Progenitor cell of endocrine pancreas (in vitro differentiated cells): ENCODE measurements around the gene ZXDC. TPM values are rescaled to one million over a fixed set of nuclear protein-coding genes. Genes with fewer than 3 reads are reported as not detected.

Experiments used
- DNase-seq: peaks from one replicate; pipeline ENCODE4 v3.0.0; 2021; ENCODE audit warnings: low spot score; ENCODE audit not compliant: unreplicated experiment
- H3K27ac Mint-ChIP-seq: 2 replicates; pipeline ENCODE4 v1.8.0; 2021; ENCODE audit warnings: mild to moderate bottlenecking, moderate library complexity, mixed read lengths
- H3K27me3 Mint-ChIP-seq: 2 replicates; pipeline ENCODE4 v1.8.0; 2021; ENCODE audit warnings: mixed read lengths
- H3K36me3 Mint-ChIP-seq: 2 replicates; pipeline ENCODE4 v1.8.0; 2022; ENCODE audit warnings: mixed read lengths; ENCODE audit not compliant: insufficient read depth
- H3K4me1 Mint-ChIP-seq: 2 replicates; pipeline ENCODE4 v1.8.0; 2021; ENCODE audit warnings: low read depth, mixed read lengths
- H3K4me3 Mint-ChIP-seq: 2 replicates; pipeline ENCODE4 v1.8.0; 2021; ENCODE audit warnings: low read depth, mild to moderate bottlenecking, moderate library complexity, mixed read lengths
- H3K9me3 Mint-ChIP-seq: 2 replicates; pipeline ENCODE4 v1.8.0; 2021; ENCODE audit warnings: low read depth, mixed read lengths
- total RNA-seq: library from RNA; stranded (reverse); gene quantifications from 2 replicates; pipeline ENCODE4 v1.2.1, GENCODE V29; 2021
- TF ChIP-seq, protein P1 (sequence below): fragments of 200-600 bp; sonication (generic); IDR thresholded peaks from one replicate; pipeline ENCODE4 v1.5.0; 2021; ENCODE audit warnings: antibody characterized with exemption, mild to moderate bottlenecking; ENCODE audit not compliant: unreplicated experiment

Gene ZXDC
- total RNA-seq, 1 donor from 2014 or later: 40.5 TPM

DNA sequence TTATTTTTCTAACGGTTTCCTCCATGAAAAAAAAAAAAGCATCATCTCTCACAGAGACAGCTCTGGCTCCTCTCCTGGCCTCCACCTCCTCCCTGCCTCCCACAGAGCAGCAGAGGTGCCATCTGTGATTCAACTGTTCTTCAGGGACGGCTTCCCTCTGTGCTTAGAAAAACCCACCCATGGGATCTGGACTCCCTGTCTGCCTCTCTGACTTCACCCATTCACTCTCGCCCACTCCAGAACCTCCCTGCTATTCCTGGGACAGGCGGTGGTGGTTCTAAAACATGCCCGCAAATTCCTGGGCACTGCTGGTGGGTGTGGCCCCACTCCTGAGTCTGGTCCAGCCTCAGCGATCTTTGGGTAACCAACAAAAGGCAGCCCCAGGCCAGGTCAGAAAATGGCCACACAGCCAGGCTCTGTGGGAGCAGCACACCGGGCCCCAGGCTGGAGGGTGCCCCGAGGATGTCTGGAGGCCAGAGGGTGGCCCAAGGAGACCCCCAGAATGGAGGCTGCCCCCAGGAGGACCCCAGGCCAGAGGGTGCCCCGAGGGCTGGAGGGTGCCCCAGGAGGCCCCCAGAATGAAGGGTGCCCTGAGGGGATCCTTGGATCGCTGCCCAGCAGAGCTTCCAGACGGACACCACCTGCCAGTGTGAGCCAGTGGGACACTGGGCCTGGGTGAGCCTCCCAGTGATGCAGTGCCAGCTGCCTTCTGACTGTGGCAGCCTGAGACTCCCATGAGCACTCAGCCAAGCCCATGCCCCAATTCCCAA is 45.6 kb upstream of the ZXDC start:
- peaks cover 32% of the 10 kb centered on the region for H3K27me3 Mint-ChIP-seq
- H3K27ac Mint-ChIP-seq: no peak overlapping the region
- no peaks in the 10 kb centered on the region for H3K9me3 Mint-ChIP-seq
- no peak overlapping the region for H3K4me3 Mint-ChIP-seq
- H3K36me3 Mint-ChIP-seq: no peaks in the 10 kb centered on the region
- TF ChIP-seq, protein P1, sequence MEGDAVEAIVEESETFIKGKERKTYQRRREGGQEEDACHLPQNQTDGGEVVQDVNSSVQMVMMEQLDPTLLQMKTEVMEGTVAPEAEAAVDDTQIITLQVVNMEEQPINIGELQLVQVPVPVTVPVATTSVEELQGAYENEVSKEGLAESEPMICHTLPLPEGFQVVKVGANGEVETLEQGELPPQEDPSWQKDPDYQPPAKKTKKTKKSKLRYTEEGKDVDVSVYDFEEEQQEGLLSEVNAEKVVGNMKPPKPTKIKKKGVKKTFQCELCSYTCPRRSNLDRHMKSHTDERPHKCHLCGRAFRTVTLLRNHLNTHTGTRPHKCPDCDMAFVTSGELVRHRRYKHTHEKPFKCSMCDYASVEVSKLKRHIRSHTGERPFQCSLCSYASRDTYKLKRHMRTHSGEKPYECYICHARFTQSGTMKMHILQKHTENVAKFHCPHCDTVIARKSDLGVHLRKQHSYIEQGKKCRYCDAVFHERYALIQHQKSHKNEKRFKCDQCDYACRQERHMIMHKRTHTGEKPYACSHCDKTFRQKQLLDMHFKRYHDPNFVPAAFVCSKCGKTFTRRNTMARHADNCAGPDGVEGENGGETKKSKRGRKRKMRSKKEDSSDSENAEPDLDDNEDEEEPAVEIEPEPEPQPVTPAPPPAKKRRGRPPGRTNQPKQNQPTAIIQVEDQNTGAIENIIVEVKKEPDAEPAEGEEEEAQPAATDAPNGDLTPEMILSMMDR: no peak
- no peaks in the 10 kb centered on the region for H3K4me1 Mint-ChIP-seq
- no peak for DNase-seq

DNA sequence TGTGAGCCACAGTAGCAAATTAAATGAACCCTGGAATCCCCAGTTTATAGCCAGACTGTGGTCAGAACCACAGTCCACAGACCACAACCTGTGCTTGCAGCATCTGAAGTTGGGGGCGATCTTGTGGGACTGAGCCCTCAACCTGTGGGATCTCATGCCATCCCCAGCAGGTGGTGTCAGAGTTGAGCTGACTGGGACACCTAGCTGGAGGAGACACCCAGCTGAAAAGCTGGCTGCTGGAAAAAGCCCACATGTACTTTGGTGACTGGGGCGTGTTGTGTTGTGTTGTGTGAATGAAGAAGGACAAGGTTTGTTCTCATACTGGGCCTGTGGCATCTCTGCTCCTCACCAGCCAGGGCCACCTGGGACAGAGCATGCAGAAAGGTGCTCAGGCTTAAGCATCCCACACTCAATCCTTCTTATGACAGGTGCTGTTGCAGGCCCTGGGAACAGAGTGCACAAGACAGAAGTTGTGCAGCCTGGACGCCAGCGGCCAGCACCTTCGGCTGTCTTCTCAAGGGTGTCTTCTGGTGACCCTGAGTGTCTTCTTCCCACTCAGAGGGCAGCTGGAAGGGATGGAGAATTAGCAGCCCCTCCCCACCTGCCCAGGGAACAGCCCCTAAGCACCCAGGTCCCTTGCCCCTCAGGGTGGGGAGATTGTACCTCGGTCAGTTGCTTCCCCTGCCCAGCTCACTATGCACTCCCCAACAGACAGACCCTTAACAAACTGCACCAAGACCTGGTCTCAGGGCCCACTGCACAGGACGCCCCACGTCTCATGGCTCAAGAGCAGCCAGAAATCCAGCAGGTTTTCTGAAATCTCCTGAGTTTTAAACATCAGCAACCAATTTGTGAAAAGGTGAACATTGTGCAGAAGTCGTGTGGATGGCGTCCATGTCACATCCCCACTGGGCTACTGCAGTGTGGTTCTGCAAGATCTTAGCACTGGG is 44.1 kb upstream of the ZXDC start:
- Mint-ChIP-seq H3K27ac (no peak overlapping the region), H3K4me1 (no peaks in the 10 kb centered on the region), H3K4me3 (no peak overlapping the region), H3K27me3 (peaks cover 19% of the 10 kb centered on the region), H3K9me3 (no peaks in the 10 kb centered on the region), H3K36me3 (no peaks in the 10 kb centered on the region)
- DNase-seq: no peak
- TF ChIP-seq, protein P1: no peak

DNA sequence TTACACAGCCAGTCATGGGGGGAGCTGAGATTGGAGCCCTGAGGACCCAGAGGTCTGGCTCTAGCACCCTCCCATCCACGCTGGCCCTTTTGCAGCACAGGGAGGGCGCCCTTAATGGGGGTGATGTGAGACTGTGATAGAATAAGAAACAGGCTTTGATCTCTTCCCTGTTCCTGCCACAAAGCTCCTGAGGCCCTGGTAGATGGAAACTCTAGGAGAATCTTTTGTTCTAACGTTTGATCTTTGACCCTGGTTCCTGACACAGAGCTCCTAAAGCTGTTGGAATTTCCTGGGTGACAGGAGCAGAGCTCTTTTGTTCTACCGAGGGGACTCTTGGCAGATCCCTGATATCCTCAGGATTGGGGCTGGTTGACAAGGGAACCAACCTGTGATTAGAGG is 43.1 kb upstream of the ZXDC start:
- H3K4me1 Mint-ChIP-seq: no peaks in the 10 kb centered on the region
- H3K9me3 Mint-ChIP-seq: no peaks in the 10 kb centered on the region
- no peak for DNase-seq
- H3K27ac Mint-ChIP-seq: no peak overlapping the region
- peaks cover 23% of the 10 kb centered on the region for H3K27me3 Mint-ChIP-seq
- H3K4me3 Mint-ChIP-seq: no peak overlapping the region
- TF ChIP-seq, protein P1: no peak
- no peaks in the 10 kb centered on the region for H3K36me3 Mint-ChIP-seq

DNA sequence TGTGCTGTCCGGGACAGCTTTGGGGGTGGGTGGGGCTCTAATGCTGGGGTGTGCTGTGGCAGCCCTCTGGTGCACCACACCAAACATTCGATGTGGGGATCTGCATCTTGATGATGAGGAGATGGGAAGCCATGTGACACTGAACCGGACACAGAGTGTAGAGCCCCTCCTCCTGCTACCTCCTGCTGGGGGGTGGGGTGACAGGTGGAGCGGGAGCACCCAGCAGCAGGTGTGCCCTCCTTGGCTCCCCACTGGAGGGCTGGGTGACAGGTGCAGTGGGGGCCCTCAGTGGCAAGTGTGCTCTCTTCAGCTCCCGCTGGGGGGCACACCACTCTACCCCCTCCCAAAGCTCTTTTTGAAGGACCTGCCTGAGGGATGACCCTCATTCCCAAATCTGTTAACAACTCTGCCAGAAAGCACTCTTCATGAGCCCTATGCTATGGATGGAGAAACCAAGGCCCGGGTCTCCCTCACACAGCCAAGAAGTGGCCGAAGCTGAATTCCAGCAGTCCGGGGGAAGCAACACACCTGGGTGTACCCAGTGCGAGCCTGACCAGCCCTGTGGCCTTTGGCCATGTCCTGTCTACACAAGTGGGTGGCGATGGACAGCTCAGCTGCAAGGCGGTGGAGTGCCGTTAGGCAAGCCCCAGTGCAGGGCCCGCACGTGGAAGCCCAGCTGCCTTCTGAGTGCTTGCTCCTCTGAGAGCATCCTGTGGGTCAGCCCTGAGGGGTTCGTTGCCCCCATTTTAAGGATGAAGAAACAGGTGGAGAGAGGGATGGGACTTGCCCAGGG is 42.5 kb upstream of the ZXDC start:
- TF ChIP-seq, protein P1: no peak
- Mint-ChIP-seq H3K36me3 (no peaks in the 10 kb centered on the region), H3K9me3 (no peaks in the 10 kb centered on the region), H3K4me1 (no peaks in the 10 kb centered on the region), H3K27me3 (peaks cover 19% of the 10 kb centered on the region), H3K4me3 (no peak overlapping the region), H3K27ac (no peak overlapping the region)
- no peak for DNase-seq
